ENCODE measurements around the gene PCDHGB4.

DNA sequence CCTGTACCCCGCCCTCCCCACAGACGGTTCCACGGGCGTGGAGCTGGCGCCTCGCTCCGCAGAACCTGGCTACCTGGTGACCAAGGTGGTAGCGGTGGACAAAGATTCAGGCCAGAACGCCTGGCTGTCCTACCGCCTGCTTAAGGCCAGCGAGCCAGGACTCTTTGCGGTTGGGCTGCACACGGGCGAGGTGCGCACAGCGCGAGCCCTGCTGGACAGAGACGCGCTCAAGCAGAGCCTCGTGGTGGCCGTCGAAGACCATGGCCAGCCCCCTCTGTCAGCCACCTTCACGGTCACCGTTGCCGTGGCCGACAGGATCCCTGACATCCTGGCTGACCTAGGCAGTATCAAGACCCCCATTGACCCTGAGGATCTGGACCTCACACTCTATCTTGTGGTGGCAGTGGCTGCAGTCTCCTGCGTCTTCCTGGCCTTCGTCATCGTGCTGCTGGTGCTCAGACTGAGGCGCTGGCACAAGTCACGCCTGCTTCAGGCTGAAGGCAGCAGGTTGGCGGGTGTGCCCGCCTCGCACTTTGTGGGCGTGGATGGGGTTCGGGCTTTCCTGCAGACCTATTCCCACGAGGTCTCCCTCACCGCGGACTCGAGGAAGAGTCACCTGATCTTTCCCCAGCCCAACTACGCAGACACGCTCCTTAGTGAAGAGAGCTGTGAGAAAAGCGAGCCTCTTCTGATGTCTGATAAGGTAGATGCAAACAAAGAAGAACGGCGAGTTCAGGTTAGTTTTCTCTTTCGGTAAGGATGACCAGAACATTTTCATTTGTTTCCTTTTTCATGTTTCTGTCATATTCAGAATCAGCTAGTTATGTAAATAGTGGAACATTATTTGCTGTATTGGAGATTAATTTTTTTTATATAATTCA lies 21.2 kb upstream of the PCDHGB4 start:
- TF ChIP-seq POLR2A (IDR thresholded peaks at IDR 0.05; ENCODE audit: low read depth, low read length): no peak
- TF ChIP-seq CTCF (conservative IDR thresholded peaks at IDR 0.05; ENCODE audit: low read depth, low read length): no peak
- no peak for TF ChIP-seq MAZ (IDR thresholded peaks at IDR 0.05; ENCODE audit: borderline replicate concordance, low read depth, low read length)
- no peak for TF ChIP-seq USF2 (IDR thresholded peaks at IDR 0.05; ENCODE audit: low read depth, low read length)
